NOMO-1 treated with DMSO at 0.1 percent for 48 hours (cell line): ENCODE results near the gene WDR17.

Experiments
- DNase-seq: peaks from one replicate; lab custom pipeline; 2025; ENCODE audit not compliant: unreplicated experiment; lab: John Stamatoyannopoulos, UW

The WDR17 gene

DNA sequence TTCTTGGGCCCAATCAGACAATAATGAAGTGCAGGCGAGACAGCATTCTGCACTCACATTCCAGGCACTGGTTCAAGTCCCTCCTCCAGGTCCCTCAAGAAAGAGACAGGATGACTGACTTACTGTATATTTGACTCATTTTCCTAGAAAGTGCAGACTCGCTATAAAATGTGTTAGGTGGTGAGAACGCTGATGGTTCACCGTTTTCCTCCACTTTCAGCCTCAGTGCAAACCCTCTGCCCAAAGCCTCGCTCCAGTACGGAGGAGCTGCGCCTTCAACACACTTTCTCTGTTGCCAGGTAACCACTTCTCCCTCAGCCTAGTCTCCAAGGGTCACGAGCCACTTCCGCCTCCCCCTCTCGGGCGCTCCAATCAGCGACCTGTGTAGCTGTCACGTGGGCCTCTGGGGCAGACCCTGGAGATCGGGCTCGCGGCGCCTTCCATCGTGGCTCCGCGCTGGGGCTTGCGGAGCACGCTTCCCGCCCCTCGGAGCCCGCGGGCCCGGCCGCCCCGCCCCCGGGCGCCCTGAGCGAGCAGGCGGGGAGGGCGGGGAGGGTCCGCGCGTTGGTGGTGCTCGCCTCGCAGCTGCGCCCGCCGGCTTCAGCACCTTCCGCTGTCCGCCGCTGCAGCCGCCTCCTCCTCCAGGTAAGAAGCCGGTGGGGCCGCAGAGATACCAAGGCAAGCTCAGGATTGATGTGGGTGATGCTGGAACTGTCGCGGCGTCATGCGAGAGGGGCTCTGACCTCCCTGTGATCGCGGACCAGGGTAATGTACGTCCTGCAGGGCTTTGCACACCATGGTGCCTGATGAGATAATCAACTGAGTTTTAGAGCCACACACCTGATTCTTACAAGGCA lies at the start of gene WDR17:
Gene WDR17 (plus strand): TSS at position 407 of the 857 bp plus-strand sequence. CDS start 45,740 bp downstream, outside the sequence.
- peak; percentile 70 for DNase-seq

DNA sequence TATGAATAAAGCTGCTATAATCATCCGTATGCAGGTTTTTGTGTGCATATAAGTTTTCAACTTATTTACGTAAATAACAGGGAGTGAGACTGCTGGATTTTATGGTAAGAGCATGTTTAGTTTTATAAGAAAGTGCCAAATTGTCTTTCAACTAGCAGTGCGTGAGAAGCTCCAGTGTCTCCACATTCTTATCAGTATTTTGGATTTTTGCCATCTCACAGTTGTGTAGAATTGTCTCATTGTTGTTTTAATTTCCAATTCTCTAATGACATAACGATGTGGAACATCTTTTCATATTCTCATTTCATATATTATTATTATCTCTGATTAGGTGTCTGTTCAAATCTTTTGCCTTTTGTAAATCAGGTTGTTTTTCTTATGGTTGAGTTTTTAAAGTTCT lies 49.0 kb upstream of the WDR17 start:
- DNase-seq: no peak

DNA sequence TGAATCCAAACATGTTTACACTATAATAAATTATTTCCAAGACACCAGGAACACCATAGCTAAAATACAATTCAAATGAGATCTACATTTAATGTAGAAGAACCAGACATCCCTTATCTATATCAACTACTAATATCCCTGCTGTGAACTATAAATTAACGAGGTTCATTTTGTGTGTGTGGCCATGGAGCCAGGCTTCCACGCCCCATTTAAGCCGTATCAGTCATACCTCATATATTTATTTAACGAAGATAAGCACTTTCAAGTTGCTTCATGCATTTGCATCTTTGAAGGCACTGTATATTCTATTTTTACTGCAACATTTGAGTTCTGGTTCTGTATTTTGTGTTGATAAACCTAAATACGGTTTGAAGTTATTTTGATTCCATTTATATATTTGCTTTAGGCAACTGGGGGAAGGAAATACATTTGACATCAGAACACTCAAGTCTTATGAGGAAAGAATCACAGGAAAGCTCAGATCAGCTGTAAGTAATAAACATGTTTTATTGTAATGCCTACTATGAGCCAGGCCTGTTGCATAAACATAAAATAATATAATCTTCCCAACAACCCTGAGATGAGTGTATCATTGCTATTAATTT lies 45.1 kb upstream of the WDR17 start:
- DNase-seq: no peak

DNA sequence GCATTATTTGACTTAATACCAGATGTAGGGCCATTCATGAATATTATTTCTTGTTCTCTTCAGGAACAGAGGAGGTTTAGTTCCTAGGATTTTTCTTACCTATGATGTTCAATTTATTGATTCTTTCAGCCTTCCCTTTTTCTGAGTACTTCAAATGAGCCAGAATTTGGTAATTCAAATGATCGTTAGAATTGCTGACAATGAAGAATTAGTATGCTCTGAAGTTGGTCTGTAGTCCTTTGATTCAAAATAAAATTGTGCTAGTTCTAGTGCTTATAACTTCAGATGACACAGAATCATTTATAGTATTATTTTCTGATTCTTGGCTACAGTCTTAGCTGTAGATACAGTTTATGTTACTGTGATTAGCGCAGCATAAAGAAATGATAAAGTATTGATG lies 35.2 kb upstream of the WDR17 start:
- DNase-seq: no peak

DNA sequence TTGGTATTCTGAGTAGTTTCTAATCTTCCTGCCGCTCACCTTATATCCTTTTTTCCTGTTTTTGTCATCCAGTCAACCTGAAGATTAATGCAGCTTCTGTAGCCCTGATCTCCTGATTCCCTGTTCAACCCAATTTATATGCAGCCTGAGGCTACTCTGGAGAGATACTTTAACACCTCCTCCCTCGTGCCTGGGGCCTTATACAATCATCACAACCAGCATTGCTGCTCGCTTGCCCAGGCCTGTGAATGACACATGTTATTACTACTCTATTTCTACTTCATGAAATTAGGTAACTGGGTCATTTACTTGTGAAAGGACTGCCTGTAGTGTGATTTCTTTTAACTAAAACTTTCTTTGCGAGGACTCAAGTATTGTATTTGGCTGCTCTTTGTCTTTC lies 33.7 kb upstream of the WDR17 start:
- no peak for DNase-seq

DNA sequence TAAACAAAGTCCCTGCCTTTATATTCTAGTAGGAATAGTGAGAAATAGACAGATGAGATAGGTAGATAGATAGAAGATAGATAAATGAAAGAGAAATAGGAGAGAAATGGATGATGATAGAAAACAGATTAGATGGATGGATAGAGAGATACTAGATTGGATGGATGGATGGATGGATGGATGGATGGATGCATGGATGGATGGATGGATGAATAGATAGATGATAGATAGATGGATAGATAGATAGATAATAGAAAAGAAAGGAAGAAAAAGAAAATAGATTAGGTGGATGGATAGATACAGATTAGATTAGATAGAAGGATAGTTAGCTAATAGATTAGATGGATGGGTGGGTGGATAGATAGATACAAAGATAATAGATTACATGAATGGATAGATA lies 33.2 kb upstream of the WDR17 start:
- DNase-seq: no peak

DNA sequence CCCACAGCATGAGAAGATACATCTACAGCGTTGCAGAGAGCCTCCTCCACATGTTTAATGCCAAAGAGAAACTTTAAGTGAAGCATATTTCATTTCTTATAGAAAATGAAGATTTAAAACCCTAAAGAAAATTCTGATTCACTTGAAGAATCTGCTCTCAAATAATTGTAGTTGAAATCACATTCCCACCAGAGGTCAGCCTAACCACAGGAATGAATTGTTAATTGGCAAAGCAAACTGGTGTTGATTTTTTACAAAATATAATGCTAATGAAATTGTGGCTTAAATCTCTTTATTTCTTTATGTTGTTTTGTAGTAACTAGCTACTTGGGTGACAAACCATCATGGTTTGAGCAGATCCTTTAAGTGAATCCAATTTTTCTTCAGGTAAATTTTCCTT lies 31.1 kb upstream of the WDR17 start:
- peak; percentile 5 for DNase-seq

DNA sequence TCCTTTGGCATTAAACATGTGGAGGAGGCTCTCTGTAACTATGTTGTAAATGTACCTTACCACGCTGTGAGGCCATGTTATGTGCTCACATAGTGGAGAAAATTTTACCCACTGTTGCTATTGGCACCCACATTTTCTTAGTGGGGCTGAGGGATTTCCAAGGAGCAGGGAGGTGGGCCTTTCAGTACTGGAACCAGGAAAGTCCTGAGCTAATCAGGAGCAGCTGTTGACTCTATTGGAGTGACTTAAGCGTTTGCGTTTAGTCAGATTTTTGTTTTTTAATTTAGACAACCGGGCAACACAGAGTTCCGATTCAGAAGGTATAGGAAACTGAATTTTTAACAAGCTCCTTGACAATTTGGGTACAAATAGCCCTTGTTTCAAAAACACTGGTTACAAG lies 30.7 kb upstream of the WDR17 start:
- no peak for DNase-seq

DNA sequence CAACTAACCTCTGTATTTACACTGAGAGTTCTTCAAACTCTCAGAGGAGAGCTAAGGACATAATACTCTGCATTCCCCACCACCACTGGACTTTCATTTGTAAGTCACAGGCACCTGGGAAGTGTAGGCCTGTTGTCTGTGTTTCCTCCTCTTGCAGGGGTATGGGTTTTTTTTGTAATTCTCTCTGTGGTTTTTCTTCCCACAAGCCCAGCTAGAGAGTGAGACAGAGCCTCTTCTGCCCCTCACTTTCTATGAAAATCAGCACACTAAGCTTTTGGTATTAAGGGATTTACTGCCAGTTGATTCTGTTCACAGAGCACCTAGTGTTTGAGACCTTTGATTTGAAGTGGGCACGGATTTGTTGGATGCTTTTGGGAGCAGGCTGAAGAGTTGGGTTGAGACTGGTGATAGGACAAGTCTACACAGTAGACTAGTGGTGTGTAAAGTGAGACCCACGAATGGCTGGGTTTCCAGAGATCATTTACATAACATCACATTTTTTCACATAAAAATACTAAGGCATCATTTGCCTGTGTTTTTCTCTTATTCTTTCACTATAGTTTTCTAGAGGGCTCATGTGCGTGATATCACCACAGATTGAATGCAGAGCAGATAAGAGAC lies 28.9 kb upstream of the WDR17 start:
- no peak for DNase-seq

DNA sequence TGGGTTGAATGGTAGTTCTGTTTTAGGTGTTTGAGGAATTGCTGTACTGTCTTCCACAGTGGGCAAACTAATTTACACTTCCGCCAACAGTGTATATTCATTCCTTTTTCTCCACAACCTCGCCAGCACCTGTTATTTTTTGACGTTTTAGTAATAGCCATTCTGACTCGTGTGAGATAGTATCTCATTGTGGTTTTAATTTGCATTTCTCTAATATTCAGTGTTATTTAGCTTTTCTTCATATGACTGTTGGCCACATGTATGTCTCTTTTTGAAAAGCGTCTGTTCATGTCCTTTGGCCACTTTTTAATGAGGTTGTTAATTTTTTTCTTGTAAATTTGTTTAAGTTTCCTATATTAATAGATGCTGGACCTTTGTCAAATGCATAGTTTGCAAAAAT lies 26.9 kb upstream of the WDR17 start:
- no peak for DNase-seq

DNA sequence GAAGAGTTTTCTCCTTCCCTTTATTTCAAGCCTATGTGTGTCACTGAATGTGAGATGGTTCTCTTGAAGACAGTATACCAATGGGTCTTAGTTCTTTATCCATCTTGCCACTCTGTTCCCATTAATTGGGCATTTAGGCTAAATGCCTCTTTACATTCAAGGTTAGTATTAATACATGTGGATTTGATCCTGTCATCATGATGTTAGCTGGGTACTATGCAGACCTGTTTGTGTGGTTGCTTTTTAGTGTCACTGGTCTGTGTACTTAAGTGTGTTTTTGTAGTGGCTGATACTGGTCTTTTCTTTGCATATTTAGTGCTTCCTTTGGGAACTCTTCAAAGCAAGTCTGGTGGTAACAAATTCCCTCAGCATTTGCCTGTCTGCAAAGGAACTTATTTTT lies 23.4 kb upstream of the WDR17 start:
- DNase-seq: no peak

DNA sequence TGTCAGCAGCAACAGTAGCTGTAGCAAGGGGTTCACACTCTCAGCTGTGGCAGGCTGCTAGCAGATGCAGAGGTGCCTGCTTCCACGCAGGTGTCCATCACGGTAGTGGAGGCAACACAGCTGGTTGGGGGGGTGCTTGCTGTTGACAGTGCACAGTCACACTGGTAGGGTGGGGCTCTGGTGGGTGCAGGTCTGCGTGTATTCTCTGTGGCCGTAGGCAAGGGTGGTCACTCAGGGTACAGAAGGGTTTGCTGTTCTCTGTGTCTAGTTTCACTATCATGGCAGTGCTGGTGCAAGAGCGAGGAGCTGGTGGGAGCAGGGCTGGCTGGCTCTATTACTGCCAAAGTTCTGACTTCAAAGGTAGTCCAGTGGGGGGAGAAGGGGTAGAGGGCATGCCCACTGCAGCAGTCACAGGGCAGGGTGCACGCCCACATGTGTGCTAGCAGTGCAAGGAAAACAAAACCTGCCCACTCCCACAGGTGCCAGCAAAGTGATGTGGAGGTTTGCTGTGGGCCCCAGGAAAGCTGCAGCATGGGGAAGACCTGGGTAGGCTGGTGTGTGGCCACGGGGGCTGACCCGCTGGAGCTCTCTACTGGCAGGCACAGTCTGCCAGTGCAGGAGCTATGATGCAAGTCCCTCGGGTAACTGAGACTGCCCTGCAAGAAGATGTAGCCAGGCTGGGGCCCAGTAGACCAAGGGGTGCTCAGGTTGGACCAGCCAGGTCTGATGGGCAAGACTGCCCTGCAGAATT lies 21.6 kb upstream of the WDR17 start:
- no peak for DNase-seq

DNA sequence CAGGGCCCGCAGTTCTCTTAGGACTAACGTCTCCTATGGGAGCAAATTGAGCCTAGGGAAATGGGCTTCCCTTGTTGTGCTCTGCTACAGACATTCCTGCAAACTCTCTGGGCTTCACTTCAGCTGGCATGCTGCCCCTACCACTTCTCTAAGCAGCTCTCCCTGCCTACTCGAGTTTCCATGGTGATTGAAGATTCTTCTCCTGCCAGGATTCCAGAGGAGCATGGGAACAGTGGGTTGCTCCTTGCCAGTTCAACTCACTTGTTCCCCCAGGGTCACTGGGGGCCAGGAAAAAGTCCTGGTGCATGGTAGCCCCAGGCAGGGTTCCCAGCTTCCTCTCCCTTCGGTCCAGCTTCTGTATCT lies 21.1 kb upstream of the WDR17 start:
- no peak for DNase-seq

DNA sequence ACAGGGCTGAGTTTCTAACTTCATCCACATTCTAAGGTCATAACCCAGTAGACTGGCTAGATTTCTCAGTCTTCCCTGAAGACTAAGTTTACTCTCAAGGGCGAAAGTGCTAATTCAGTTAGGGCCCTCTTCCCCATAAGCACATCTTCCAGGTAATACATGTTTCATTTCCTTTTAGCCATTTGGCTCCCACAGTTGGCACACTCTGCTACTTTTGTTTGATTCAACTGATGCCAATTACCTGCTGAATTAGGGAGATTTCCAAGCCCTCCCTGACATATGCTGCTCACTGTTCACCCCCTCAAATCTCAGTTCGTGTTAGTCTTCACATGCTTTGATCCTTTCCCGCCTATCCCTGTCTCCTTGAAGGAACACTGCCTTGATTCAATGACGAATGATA lies 17.0 kb upstream of the WDR17 start:
- no peak for DNase-seq

DNA sequence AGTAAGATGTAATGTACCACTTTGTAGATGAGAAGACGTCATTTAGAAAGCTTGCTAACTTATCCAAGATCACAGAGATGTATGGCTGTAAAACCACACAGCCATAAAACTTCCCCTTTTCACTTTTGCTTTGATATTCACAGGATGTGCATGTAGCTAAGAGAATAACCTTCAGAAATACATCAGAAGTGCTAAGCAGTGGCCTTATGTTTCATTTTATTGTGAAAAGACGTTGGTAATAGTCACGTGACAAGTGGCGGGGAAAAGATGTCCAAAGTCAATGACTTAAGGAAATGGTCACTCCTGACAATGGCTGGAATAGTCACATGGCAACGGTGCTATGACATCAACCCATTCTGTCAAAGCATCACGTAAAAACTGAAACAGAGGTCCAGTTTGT lies 12.9 kb upstream of the WDR17 start:
- peak; percentile 12 for DNase-seq

DNA sequence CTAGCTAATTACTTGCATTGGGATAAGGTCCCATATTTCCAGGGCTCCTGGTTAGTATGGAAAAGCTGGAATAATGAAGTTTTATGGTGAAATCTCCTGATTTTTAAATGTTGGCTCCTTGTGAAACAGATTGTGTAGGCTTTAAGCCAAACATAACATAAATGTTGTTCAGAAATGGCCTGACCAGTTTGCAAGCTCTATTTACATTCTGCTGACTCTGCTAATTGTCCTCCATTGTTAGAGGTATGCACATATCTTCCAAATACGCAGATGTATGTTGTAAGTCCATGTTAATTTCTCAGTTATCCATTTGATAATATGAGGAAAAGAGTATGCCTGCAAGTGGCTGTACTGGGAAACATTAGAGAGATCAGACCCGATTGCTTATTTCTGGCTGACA lies 11.9 kb upstream of the WDR17 start:
- DNase-seq: no peak

DNA sequence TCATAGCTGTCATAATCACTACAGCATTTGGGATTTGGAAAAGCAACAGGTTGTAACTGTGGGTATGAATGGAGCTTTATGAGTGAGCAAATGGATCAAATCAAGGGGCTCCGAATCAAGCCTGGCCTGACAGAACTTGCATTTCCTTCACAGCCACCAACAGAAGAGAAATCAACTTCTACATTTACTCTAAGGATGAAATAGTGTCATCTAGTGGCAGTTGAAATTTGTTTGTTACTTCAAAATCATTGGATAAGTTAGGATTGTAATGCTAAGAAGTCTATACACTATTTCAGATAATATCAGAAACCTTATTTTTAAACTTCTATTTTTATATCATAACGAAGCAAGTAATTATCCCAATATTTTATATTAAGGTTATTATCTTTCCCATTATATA lies 10.7 kb upstream of the WDR17 start:
- DNase-seq: no peak

DNA sequence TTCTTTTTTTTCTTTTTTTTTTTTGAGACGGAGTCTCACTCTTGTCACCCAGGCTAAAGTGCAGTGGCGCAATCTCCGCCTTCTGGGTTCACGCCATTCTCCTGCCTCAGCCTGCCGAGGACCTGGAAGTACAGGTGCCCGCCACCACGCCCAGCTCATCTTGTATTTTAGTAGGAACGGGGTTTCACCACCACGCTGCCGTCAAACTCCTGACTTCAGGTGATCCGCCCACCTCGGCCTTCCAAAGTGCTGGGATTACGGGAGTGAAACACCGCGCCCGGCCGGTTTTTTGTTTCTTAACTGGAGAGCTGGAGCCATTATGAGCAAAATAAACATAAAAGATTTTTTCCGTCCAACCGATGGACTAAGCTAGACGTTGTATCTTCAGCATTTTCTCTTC lies 1.9 kb upstream of the WDR17 start:
- no peak for DNase-seq

DNA sequence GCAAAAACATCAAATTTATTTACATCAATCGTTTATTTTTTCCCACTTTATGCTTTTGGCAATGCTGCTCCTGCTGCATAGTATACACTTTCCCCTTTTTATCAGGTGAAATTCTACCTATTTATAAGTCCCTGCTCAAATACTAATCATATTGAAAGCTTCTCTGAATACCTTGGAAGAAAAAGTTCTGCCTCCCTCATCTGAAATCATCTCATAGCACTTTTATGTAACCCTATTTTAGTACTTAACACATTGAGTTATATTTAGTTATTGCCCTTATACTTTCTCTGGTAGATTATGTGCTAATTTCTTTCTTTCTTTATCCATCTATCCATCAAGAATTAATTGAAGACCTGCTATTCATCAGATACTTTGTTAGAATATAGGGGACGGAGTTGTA lies 1.1 kb upstream of the WDR17 start:
- DNase-seq: no peak

DNA sequence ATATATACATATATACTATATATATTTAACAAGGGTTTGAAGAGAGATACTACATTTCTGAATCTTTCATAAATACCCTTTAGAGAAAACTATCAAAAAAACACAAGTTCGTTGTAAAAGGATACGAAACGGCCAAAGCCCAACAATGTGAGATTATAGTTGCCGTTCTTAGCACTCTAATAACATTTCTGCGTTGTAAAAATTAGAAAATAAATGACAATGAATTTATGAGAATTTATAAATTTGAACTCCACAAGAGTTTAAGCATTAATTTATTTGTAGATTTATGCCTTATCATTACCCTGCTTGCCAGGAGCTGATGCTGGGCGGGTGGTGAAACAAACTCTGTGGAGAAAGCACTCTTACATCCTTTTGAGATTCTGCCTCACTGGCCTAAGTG lies 1.1 kb downstream of the WDR17 start:
- no peak for DNase-seq

DNA sequence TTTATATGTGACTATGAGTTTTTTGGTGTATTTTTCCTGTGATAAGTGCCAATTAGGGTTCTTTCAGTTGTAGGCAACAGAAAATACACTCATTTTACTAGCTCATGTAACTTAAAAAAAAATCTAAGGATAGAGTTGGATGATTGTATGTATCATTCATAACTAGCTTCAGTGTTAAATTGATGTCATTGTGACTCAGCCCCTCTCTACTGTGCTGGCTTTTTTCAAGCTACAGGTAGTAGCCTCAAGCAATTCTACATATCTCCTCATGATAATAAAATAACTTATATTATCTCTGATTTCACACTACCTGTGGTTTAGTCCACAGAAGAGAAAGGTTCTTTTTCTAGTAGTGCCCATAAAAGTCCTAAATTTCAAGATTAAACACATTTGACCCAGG lies 11.9 kb downstream of the WDR17 start:
- no peak for DNase-seq

DNA sequence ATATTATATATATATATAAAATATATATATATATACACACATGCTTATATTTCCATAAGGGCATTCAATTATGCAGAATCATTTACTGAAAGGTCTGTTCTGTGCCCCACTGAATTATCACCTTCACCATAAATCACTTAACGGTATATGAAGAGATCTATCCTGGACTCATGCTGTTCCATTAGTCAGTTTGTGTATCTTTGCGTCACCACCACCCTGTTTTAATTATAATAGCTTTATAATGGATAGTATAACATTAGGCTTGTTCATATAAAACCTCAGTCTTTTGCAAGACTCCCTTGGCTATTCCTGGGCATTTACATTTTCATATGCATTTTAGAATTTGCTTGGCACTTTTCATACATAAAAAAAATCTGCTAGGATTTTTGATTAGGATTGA lies 19.1 kb downstream of the WDR17 start:
- no peak for DNase-seq
